Neuronal stem cell (in vitro differentiated cells): ENCODE measurements around the gene STK39.

Source experiments
- DNase-seq: peaks from one replicate; pipeline ENCODE4 v3.0.0-alpha.2; 2013; ENCODE audit warnings: low spot score
- H2AFZ ChIP-seq: one replicate; pipeline ENCODE4 v1.6.1; 2013; ENCODE audit warnings: mild to moderate bottlenecking, low read length, inconsistent platforms
- H2AK5ac ChIP-seq: 2 replicates; pipeline ENCODE4 v1.6.1; 2013; ENCODE audit warnings: low read depth, mild to moderate bottlenecking, inconsistent platforms, low read length, moderate library complexity, mixed read lengths
- H2BK120ac ChIP-seq: 2 replicates; pipeline ENCODE4 v1.6.1; 2013; ENCODE audit warnings: low read depth, mild to moderate bottlenecking, inconsistent platforms, low read length, moderate library complexity, mixed read lengths
- H2BK12ac ChIP-seq: one replicate; pipeline ENCODE4 v1.6.1; 2013; ENCODE audit warnings: low read length, inconsistent platforms
- H2BK15ac ChIP-seq: 2 replicates; pipeline ENCODE4 v1.6.1; 2013; ENCODE audit warnings: mild to moderate bottlenecking, low read length, inconsistent platforms, mixed read lengths
- H2BK5ac ChIP-seq: one replicate; pipeline ENCODE4 v1.6.1; 2013; ENCODE audit warnings: inconsistent platforms, mild to moderate bottlenecking, low read length, moderate library complexity
- H3K14ac ChIP-seq: one replicate; pipeline ENCODE4 v1.6.1; 2013; ENCODE audit warnings: low read length, inconsistent platforms
- H3K18ac ChIP-seq: 2 replicates; pipeline ENCODE4 v1.6.1; 2013; ENCODE audit warnings: low read length, inconsistent platforms
- H3K23ac ChIP-seq: 2 replicates; pipeline ENCODE4 v1.6.1; 2013; ENCODE audit warnings: low read depth, mild to moderate bottlenecking, mixed read lengths, low read length, inconsistent platforms; ENCODE audit not compliant: poor library complexity
- H3K27ac ChIP-seq: replicated peaks from 3 replicates; pipeline ENCODE4 v1.5.1; 2013; ENCODE audit warnings: low read length, inconsistent platforms
- H3K27me3 ChIP-seq, 3 experiments: 2 replicates each; pipeline ENCODE4 v1.6.1; 2013; ENCODE audit warnings: low read length in 3 of 3, mild to moderate bottlenecking in 2 of 3, inconsistent platforms in 1 of 3, low read depth in 1 of 3, mixed read lengths in 1 of 3, moderate library complexity in 1 of 3; ENCODE audit not compliant: control insufficient read depth in 3 of 3, insufficient read depth in 3 of 3
- H3K36me3 ChIP-seq, 2 donors: replicated peaks in 1 of 2; 2 replicates each; pipeline ENCODE4 v1.6.1; 2013; ENCODE audit warnings: low read length in 2 of 2; ENCODE audit not compliant: control insufficient read depth in 2 of 2, insufficient read depth in 2 of 2
- H3K4ac ChIP-seq: 2 replicates; pipeline ENCODE4 v1.6.1; 2013; ENCODE audit warnings: inconsistent platforms, mild to moderate bottlenecking, low read length, moderate library complexity
- H3K4me1 ChIP-seq, 2 donors: 1 replicate in 1 of 2; 2 replicates in 1 of 2; pipeline ENCODE4 v1.6.1; 2013; ENCODE audit warnings: low read length in 2 of 2, low read depth in 1 of 2; ENCODE audit not compliant: control insufficient read depth in 2 of 2, insufficient read depth in 1 of 2
- H3K4me2 ChIP-seq: one replicate; pipeline ENCODE4 v1.6.1; 2013; ENCODE audit warnings: mild to moderate bottlenecking, low read length, inconsistent platforms; ENCODE audit not compliant: insufficient read depth, poor library complexity, severe bottlenecking
- H3K4me3 ChIP-seq, 2 donors: 2 replicates each; pipeline ENCODE4 v1.5.1; 2013; ENCODE audit warnings: low read length in 2 of 2, mild to moderate bottlenecking in 2 of 2, inconsistent platforms in 1 of 2, moderate library complexity in 1 of 2
- H3K79me1 ChIP-seq: one replicate; pipeline ENCODE4 v1.6.1; 2013; ENCODE audit warnings: low read depth, mild to moderate bottlenecking, inconsistent platforms, low read length, moderate library complexity
- H3K9ac ChIP-seq: one replicate; pipeline ENCODE4 v1.6.1; 2013; ENCODE audit warnings: mild to moderate bottlenecking, low read depth, low read length, inconsistent platforms; ENCODE audit not compliant: poor library complexity
- H3K9me3 ChIP-seq, 2 donors: replicated peaks in 1 of 2; 2 replicates each; pipeline versions ENCODE3 to v1.6.1; 2013; ENCODE audit warnings: low read length in 2 of 2, mild to moderate bottlenecking in 2 of 2, inconsistent platforms in 1 of 2, low read depth in 1 of 2, mixed read lengths in 1 of 2, moderate library complexity in 1 of 2; ENCODE audit not compliant: control insufficient read depth in 2 of 2, insufficient read depth in 1 of 2
- H4K8ac ChIP-seq: one replicate; pipeline ENCODE4 v1.6.1; 2013; ENCODE audit warnings: low read depth, mild to moderate bottlenecking, inconsistent platforms, low read length, moderate library complexity
- H4K91ac ChIP-seq: one replicate; pipeline ENCODE4 v1.6.1; 2013; ENCODE audit warnings: low read length, low read depth, mild to moderate bottlenecking, inconsistent platforms; ENCODE audit not compliant: poor library complexity
- WGBS, 2 donors: extraction: QIAGEN DNeasy Blood & Tissue Kit; methylation state at CpG; one replicate each; pipeline ENCODE4 v1.1.7; 2013; ENCODE audit warnings: missing lambda C conversion rate in 2 of 2, mixed read lengths in 1 of 2; ENCODE audit not compliant: insufficient read length in 2 of 2, insufficient replicate concordance in 1 of 2; ENCODE audit errors: extremely low coverage in 2 of 2; 5-methylcytosine and 5-hydroxymethylcytosine counted together

The STK39 gene

GRCh38 chr2:167939514-167940345 is 307.7 kb downstream of the STK39 start:
- no peak overlapping the region for H3K18ac ChIP-seq
- no peak overlapping the region for H3K4ac ChIP-seq
- WGBS, 2 donors, result no CpG with 5 or more reads among the region's 5 CpGs
- H2BK5ac ChIP-seq, result no peak overlapping the region
- H4K91ac ChIP-seq, result no peak overlapping the region
- no peak overlapping the region for H3K4me3 ChIP-seq
- H3K27me3 ChIP-seq, result no peaks in the 10 kb centered on the region
- no peak overlapping the region for H3K14ac ChIP-seq
- H2BK120ac ChIP-seq, result no peak overlapping the region
- no peak overlapping the region for H2AFZ ChIP-seq
- H2BK12ac ChIP-seq, result no peak overlapping the region
- H3K79me1 ChIP-seq, result no peaks in the 10 kb centered on the region
- H2AK5ac ChIP-seq, result no peak overlapping the region
- H4K8ac ChIP-seq, result no peak overlapping the region
- H3K9ac ChIP-seq, result no peak overlapping the region
- H3K4me1 ChIP-seq, result no peaks in the 10 kb centered on the region
- H2BK15ac ChIP-seq, result no peak overlapping the region
- no peak overlapping the region for H3K4me2 ChIP-seq
- H3K23ac ChIP-seq, result no peak overlapping the region
- no peaks in the 10 kb centered on the region for H3K36me3 ChIP-seq
- DNase-seq, result no peak
- no peak overlapping the region for H3K27ac ChIP-seq
- H3K9me3 ChIP-seq, result no peaks in the 10 kb centered on the region

GRCh38 chr2:167937403-167937802 is 310.0 kb downstream of the STK39 start:
- Histone ChIP-seq H3K36me3 (no peaks in the 10 kb centered on the region), H4K8ac (no peak overlapping the region), H3K4me1 (no peaks in the 10 kb centered on the region), H2BK12ac (no peak overlapping the region), H3K14ac (no peak overlapping the region), H3K18ac (no peak overlapping the region), H3K27me3 (no peaks in the 10 kb centered on the region), H3K4me2 (no peak overlapping the region), H3K23ac (no peak overlapping the region), H2BK5ac (no peak overlapping the region), H3K27ac (no peak overlapping the region), H3K4me3 (no peak overlapping the region), H2BK15ac (no peak overlapping the region), H3K4ac (no peak overlapping the region), H4K91ac (no peak overlapping the region), H2BK120ac (no peak overlapping the region), H2AFZ (no peak overlapping the region), H3K9me3 (no peaks in the 10 kb centered on the region), H3K79me1 (no peaks in the 10 kb centered on the region), H2AK5ac (no peak overlapping the region), H3K9ac (no peak overlapping the region)
- no CpG with 5 or more reads among the region's 1 CpG for WGBS, 2 donors
- no peak for DNase-seq

- no peak overlapping the region for H3K9ac ChIP-seq
- H3K14ac ChIP-seq, result no peak overlapping the region
- no peaks in the 10 kb centered on the region for H3K4me1 ChIP-seq
- no peak overlapping the region for H2BK12ac ChIP-seq
- H4K91ac ChIP-seq, result no peak overlapping the region
- H2BK120ac ChIP-seq, result no peak overlapping the region
- no peak overlapping the region for H4K8ac ChIP-seq
- no peak overlapping the region for H3K23ac ChIP-seq
- H2AFZ ChIP-seq, result no peak overlapping the region
- H3K27ac ChIP-seq, result no peak overlapping the region
- no peaks in the 10 kb centered on the region for H3K36me3 ChIP-seq
- H3K27me3 ChIP-seq, result no peaks in the 10 kb centered on the region
- H3K4ac ChIP-seq, result no peak overlapping the region
- H3K4me2 ChIP-seq, result no peak overlapping the region
- no peak overlapping the region for H2BK5ac ChIP-seq
- no peak overlapping the region for H3K18ac ChIP-seq
- H2BK15ac ChIP-seq, result no peak overlapping the region
- no peak overlapping the region for H3K4me3 ChIP-seq
- no CpG with 5 or more reads among the region's 4 CpGs for WGBS, 2 donors
- H3K9me3 ChIP-seq, result no peaks in the 10 kb centered on the region
- no peak overlapping the region for H2AK5ac ChIP-seq
- DNase-seq, result no peak
- H3K79me1 ChIP-seq, result no peaks in the 10 kb centered on the region
Measured at GRCh38 chr2:167935803-167936110, 311.6 kb downstream of the STK39 start.

- H3K27me3 ChIP-seq, result no peaks in the 10 kb centered on the region
- H3K18ac ChIP-seq, result no peak overlapping the region
- no peaks in the 10 kb centered on the region for H3K79me1 ChIP-seq
- no peak overlapping the region for H2BK15ac ChIP-seq
- H2BK12ac ChIP-seq, result no peak overlapping the region
- H3K14ac ChIP-seq, result no peak overlapping the region
- no peak overlapping the region for H2BK120ac ChIP-seq
- no peak overlapping the region for H3K23ac ChIP-seq
- no peak for DNase-seq
- no peak overlapping the region for H4K91ac ChIP-seq
- H3K9me3 ChIP-seq, result no peaks in the 10 kb centered on the region
- H4K8ac ChIP-seq, result no peak overlapping the region
- H3K4ac ChIP-seq, result no peak overlapping the region
- no peak overlapping the region for H3K9ac ChIP-seq
- no peak overlapping the region for H3K4me3 ChIP-seq
- H3K36me3 ChIP-seq, result no peaks in the 10 kb centered on the region
- H2AK5ac ChIP-seq, result no peak overlapping the region
- H3K4me1 ChIP-seq, result peaks cover 6 to 14% of the 10 kb centered on the region in 2 donors
- H3K27ac ChIP-seq, result no peak overlapping the region
- no peak overlapping the region for H3K4me2 ChIP-seq
- no CpG with 5 or more reads among the region's 4 CpGs for WGBS, 2 donors
- no peak overlapping the region for H2BK5ac ChIP-seq
- no peak overlapping the region for H2AFZ ChIP-seq
Measured at GRCh38 chr2:167933097-167933814, 314.1 kb downstream of the STK39 start.
